Activated effector memory CD4-positive, alpha-beta T cell treated with anti-CD3 and anti-CD28 coated beads, Interleukin-2, amount 50 U/mL, for 16 hours (primary cell): ENCODE measurements around the gene ALDH4A1.
"Not testable (repeated sequence)": the region's sequence is repeated elsewhere in the genome, so short reads cannot be mapped to it uniquely, and the experiment has no call there.

Experiments used
- DNase-seq: peaks from one replicate; pipeline ENCODE4 v3.0.0-alpha.2; 2020

ALDH4A1 gene

GRCh38 chr1:18849261-18849711 is 53.1 kb downstream of the ALDH4A1 start:
- DNase-seq, result no peak

- DNase-seq, result not testable (repeated sequence)
Measured at GRCh38 chr1:18847723-18848122, 54.6 kb downstream of the ALDH4A1 start.

- no peak for DNase-seq
Measured at GRCh38 chr1:18840145-18840544, 62.2 kb downstream of the ALDH4A1 start.

GRCh38 chr1:18836654-18837053 is 65.7 kb downstream of the ALDH4A1 start:
- DNase-seq, result no peak

GRCh38 chr1:18832319-18832718 is 70.0 kb downstream of the ALDH4A1 start:
- not testable (repeated sequence) for DNase-seq

GRCh38 chr1:18831656-18832055 is 70.7 kb downstream of the ALDH4A1 start:
- DNase-seq, result no peak

GRCh38 chr1:18830596-18830995 is 71.8 kb downstream of the ALDH4A1 start:
- no peak for DNase-seq

- DNase-seq, result no peak
Measured at GRCh38 chr1:18829671-18830070, 72.7 kb downstream of the ALDH4A1 start.

- no peak for DNase-seq
Measured at GRCh38 chr1:18828224-18828623, 74.1 kb downstream of the ALDH4A1 start.

GRCh38 chr1:18823438-18823837 is 78.9 kb downstream of the ALDH4A1 start:
- DNase-seq, result no peak
